Mesenchymal stem cell (in vitro differentiated cells and primary cell): Measurements from ENCODE around the gene SYT7.

ENCODE experiments used
- DNase-seq: peaks from one replicate; pipeline ENCODE4 v3.0.0-alpha.2; 2013
- H2AFZ ChIP-seq: one replicate; pipeline ENCODE4 v1.6.1; 2013; ENCODE audit warnings: low read depth, mild to moderate bottlenecking, control low read depth, inconsistent platforms, low read length, moderate library complexity
- H2AK5ac ChIP-seq: 2 replicates; pipeline ENCODE4 v1.6.1; 2013; ENCODE audit warnings: low read length, moderate library complexity, mild to moderate bottlenecking, inconsistent platforms; ENCODE audit not compliant: severe bottlenecking
- H2BK120ac ChIP-seq: one replicate; pipeline ENCODE4 v1.6.1; 2013; ENCODE audit warnings: low read depth, mild to moderate bottlenecking, inconsistent platforms, low read length, moderate library complexity
- H2BK12ac ChIP-seq, 2 experiments: one replicate each; pipeline ENCODE4 v1.6.1; 2013; ENCODE audit warnings: inconsistent platforms in 2 of 2, low read length in 2 of 2, mild to moderate bottlenecking in 2 of 2, moderate library complexity in 2 of 2, control low read depth in 1 of 2
- H2BK15ac ChIP-seq: one replicate; pipeline ENCODE4 v1.6.1; 2013; ENCODE audit warnings: mild to moderate bottlenecking, low read depth, inconsistent platforms; ENCODE audit not compliant: poor library complexity, severe bottlenecking
- H2BK5ac ChIP-seq: 2 replicates; pipeline ENCODE4 v1.6.1; 2013; ENCODE audit warnings: low read depth, mild to moderate bottlenecking, low read length, control low read depth, inconsistent platforms; ENCODE audit not compliant: poor library complexity, severe bottlenecking
- H3K14ac ChIP-seq, 2 experiments: one replicate each; pipeline ENCODE4 v1.6.1; 2013; ENCODE audit warnings: inconsistent platforms in 2 of 2, low read length in 2 of 2, control low read depth in 1 of 2, mild to moderate bottlenecking in 1 of 2, moderate library complexity in 1 of 2
- H3K18ac ChIP-seq, 2 experiments: one replicate each; pipeline ENCODE4 v1.6.1; 2013; ENCODE audit warnings: inconsistent platforms in 2 of 2, low read length in 2 of 2, control low read depth in 1 of 2, low read depth in 1 of 2, mild to moderate bottlenecking in 1 of 2
- H3K23ac ChIP-seq, 2 experiments: one replicate each; pipeline ENCODE4 v1.6.1; 2013; ENCODE audit warnings: inconsistent platforms in 2 of 2, low read length in 2 of 2, mild to moderate bottlenecking in 2 of 2, moderate library complexity in 2 of 2, control low read depth in 1 of 2
- H3K27ac ChIP-seq: 2 replicates; pipeline ENCODE4 v1.5.1; 2013; ENCODE audit warnings: mild to moderate bottlenecking, moderate library complexity, low read length, control low read depth, inconsistent platforms; ENCODE audit not compliant: poor library complexity, severe bottlenecking
- H3K27me3 ChIP-seq, 2 experiments: 2 replicates each; pipeline versions ENCODE4 v1.6.1 to v1.7.0; 2013; ENCODE audit warnings: low read length in 2 of 2, mild to moderate bottlenecking in 2 of 2, moderate library complexity in 2 of 2, control low read depth in 1 of 2, inconsistent platforms in 1 of 2; ENCODE audit not compliant: control insufficient read depth in 1 of 2, insufficient read depth in 1 of 2
- H3K36me3 ChIP-seq, 2 experiments: 2 replicates each; pipeline versions ENCODE4 v1.6.1 to v1.7.0; 2013; ENCODE audit warnings: low read length in 2 of 2, control low read depth in 1 of 2, inconsistent platforms in 1 of 2, low read depth in 1 of 2, mild to moderate bottlenecking in 1 of 2; ENCODE audit not compliant: insufficient read depth in 2 of 2, control insufficient read depth in 1 of 2
- H3K4ac ChIP-seq, 2 experiments: one replicate each; pipeline ENCODE4 v1.6.1; 2013; ENCODE audit warnings: inconsistent platforms in 2 of 2, low read length in 2 of 2, mild to moderate bottlenecking in 2 of 2, moderate library complexity in 2 of 2, control low read depth in 1 of 2, low read depth in 1 of 2
- H3K4me1 ChIP-seq: 2 replicates; pipeline ENCODE4 v1.6.1; 2013; ENCODE audit warnings: low read depth, low read length, control low read depth; ENCODE audit not compliant: control insufficient read depth, insufficient read depth
- H3K4me2 ChIP-seq: 2 replicates; pipeline ENCODE4 v1.6.1; 2013; ENCODE audit warnings: low read length, mild to moderate bottlenecking, inconsistent platforms; ENCODE audit not compliant: poor library complexity, severe bottlenecking
- H3K4me3 ChIP-seq, 2 experiments: 2 replicates each; pipeline versions ENCODE4 v1.5.1 to v1.7.0; 2013; ENCODE audit warnings: low read length in 2 of 2, mild to moderate bottlenecking in 2 of 2, control low read depth in 1 of 2, low read depth in 1 of 2; ENCODE audit not compliant: insufficient read depth in 1 of 2
- H3K79me1 ChIP-seq: replicated peaks from 2 replicates; pipeline ENCODE4 v1.6.1; 2013; ENCODE audit warnings: mild to moderate bottlenecking, control low read depth, low read length, inconsistent platforms; ENCODE audit not compliant: poor library complexity, severe bottlenecking
- H3K9ac ChIP-seq: 2 replicates; pipeline ENCODE4 v1.7.0; 2013; ENCODE audit warnings: mild to moderate bottlenecking, low read length, moderate library complexity
- H3K9me3 ChIP-seq: 2 replicates; pipeline ENCODE4 v1.7.0; 2013; ENCODE audit warnings: mild to moderate bottlenecking, low read length; ENCODE audit not compliant: control insufficient read depth
- H4K8ac ChIP-seq: one replicate; pipeline ENCODE4 v1.6.1; 2013; ENCODE audit warnings: inconsistent platforms, mild to moderate bottlenecking, low read length, moderate library complexity
- H4K91ac ChIP-seq: one replicate; pipeline ENCODE4 v1.6.1; 2013; ENCODE audit warnings: mild to moderate bottlenecking, low read length, inconsistent platforms
- WGBS: methylation state at CpG from one replicate; pipeline ENCODE4 v1.1.7; 2013; ENCODE audit warnings: mixed read lengths; 5-methylcytosine and 5-hydroxymethylcytosine counted together

SYT7 gene

GRCh38 chr11:61567286-61568061 is 13.4 kb downstream of the SYT7 start:
- H3K27ac ChIP-seq: no peak overlapping the region

GRCh38 chr11:61564936-61565696 is 15.8 kb downstream of the SYT7 start:
- Histone ChIP-seq H2AFZ (no peak overlapping the region), H3K4me1 (peaks cover 3% of the 10 kb centered on the region), H3K23ac (peak overlapping the region in 1 of 2 experiments; percentile 46), H3K9me3 (no peaks in the 10 kb centered on the region), H3K4ac (no peak overlapping the region), H2BK12ac (no peak overlapping the region), H3K36me3 (no peaks in the 10 kb centered on the region), H3K4me3 (no peak overlapping the region), H4K91ac (no peak overlapping the region), H3K79me1 (no peaks in the 10 kb centered on the region), H3K14ac (no peak overlapping the region), H2BK120ac (no peak overlapping the region), H3K4me2 (no peak overlapping the region), H4K8ac (no peak overlapping the region), H2BK15ac (no peak overlapping the region), H3K18ac (no peak overlapping the region), H3K27ac (no peak overlapping the region), H2AK5ac (no peak overlapping the region), H3K27me3 (peaks cover 73 to 82% of the 10 kb centered on the region in 2 experiments), H3K9ac (no peak overlapping the region), H2BK5ac (no peak overlapping the region)
- 67% methylated on average over 7 of the region's 8 CpGs for WGBS
- no peak for DNase-seq

More at GRCh38 chr11:61567286-61568061, 13.4 kb downstream of the SYT7 start:
- Histone ChIP-seq H2BK12ac (no peak overlapping the region), H2AK5ac (no peak overlapping the region), H3K4me3 (peak overlapping the region in 1 of 2 experiments; percentile 69), H3K27me3 (peaks cover 75 to 81% of the 10 kb centered on the region in 2 experiments), H2AFZ (no peak overlapping the region), H3K18ac (no peak overlapping the region), H3K4me1 (peaks cover 3% of the 10 kb centered on the region), H2BK120ac (no peak overlapping the region), H3K9me3 (no peaks in the 10 kb centered on the region), H4K91ac (no peak overlapping the region), H3K4ac (no peak overlapping the region), H3K36me3 (no peaks in the 10 kb centered on the region), H3K79me1 (no peaks in the 10 kb centered on the region), H2BK15ac (no peak overlapping the region), H3K9ac (no peak overlapping the region), H3K23ac (no peak overlapping the region), H3K4me2 (no peak overlapping the region), H2BK5ac (no peak overlapping the region), H3K14ac (no peak overlapping the region), H4K8ac (no peak overlapping the region)
- peak; percentile 72 for DNase-seq
- WGBS: 2% methylated on average over 41 of the region's 46 CpGs

GRCh38 chr11:61560751-61561150 is 20.1 kb downstream of the SYT7 start:
- Histone ChIP-seq H2AK5ac (no peak overlapping the region), H3K36me3 (no peaks in the 10 kb centered on the region), H3K14ac (no peak overlapping the region), H3K27me3 (peaks cover 76 to 91% of the 10 kb centered on the region in 2 experiments), H3K9ac (no peak overlapping the region), H4K8ac (no peak overlapping the region), H3K4ac (no peak overlapping the region), H2BK120ac (no peak overlapping the region), H2AFZ (no peak overlapping the region), H2BK5ac (no peak overlapping the region), H3K79me1 (no peaks in the 10 kb centered on the region), H2BK15ac (no peak overlapping the region), H3K18ac (no peak overlapping the region), H3K23ac (no peak overlapping the region), H3K27ac (no peak overlapping the region), H3K9me3 (no peaks in the 10 kb centered on the region), H3K4me3 (no peak overlapping the region), H3K4me2 (no peak overlapping the region), H4K91ac (no peak overlapping the region), H2BK12ac (no peak overlapping the region), H3K4me1 (no peaks in the 10 kb centered on the region)
- WGBS: 80% methylated on average over 6 of the region's 6 CpGs
- no peak for DNase-seq

- Histone ChIP-seq H4K8ac (no peak overlapping the region), H2BK15ac (no peak overlapping the region), H3K18ac (no peak overlapping the region), H3K14ac (no peak overlapping the region), H3K79me1 (no peaks in the 10 kb centered on the region), H4K91ac (no peak overlapping the region), H2BK120ac (no peak overlapping the region), H3K23ac (no peak overlapping the region), H3K9me3 (no peaks in the 10 kb centered on the region), H3K27me3 (peaks cover 80 to 94% of the 10 kb centered on the region in 2 experiments), H3K27ac (no peak overlapping the region), H3K9ac (no peak overlapping the region), H2AK5ac (no peak overlapping the region), H3K4ac (no peak overlapping the region), H2BK5ac (no peak overlapping the region), H3K4me1 (peaks cover 5% of the 10 kb centered on the region), H3K4me2 (no peak overlapping the region), H3K4me3 (no peak overlapping the region), H2BK12ac (no peak overlapping the region), H2AFZ (no peak overlapping the region), H3K36me3 (no peaks in the 10 kb centered on the region)
- 86% methylated on average over 3 of the region's 3 CpGs for WGBS
- no peak for DNase-seq
These were observed 24.3 kb downstream of the SYT7 start for GRCh38 chr11:61556621-61557020.
